GM23338 (cell line): Measurements from ENCODE around the gene LIMCH1. TPM values are rescaled to one million over a fixed set of nuclear protein-coding genes. Genes with fewer than 3 reads are reported as not detected.

ENCODE experiments used
- ATAC-seq: fragments of 200-7000 bp; cut with Tn5 transposase; 3 replicates; pipeline ENCODE4 v1.9.1; 2020
- DNase-seq: peaks from one replicate; pipeline ENCODE4 v3.0.0-alpha.2; 2015; ENCODE audit warnings: low spot score
- H2AFZ ChIP-seq: fragments of 200-600 bp; sonication (generic); 2 replicates; pipeline ENCODE4 v1.8.0; 2016; ENCODE audit warnings: antibody characterized with exemption, mild to moderate bottlenecking, moderate library complexity
- H3F3A ChIP-seq: fragments of 200-600 bp; sonication (generic); replicated peaks from 2 replicates; pipeline ENCODE4 v1.8.0; 2017; ENCODE audit warnings: antibody characterized with exemption, mixed run types, low read depth
- H3K27ac ChIP-seq: fragments of 200-600 bp; sonication (generic); 2 replicates; pipeline ENCODE4 v1.6.1; 2016; ENCODE audit warnings: low read depth
- H3K27me3 ChIP-seq: fragments of 200-600 bp; sonication (generic); 2 replicates; pipeline ENCODE4 v1.8.0; 2016; ENCODE audit warnings: mild to moderate bottlenecking, mixed run types, moderate library complexity; ENCODE audit not compliant: insufficient read depth
- H3K36me3 ChIP-seq: fragments of 200-600 bp; sonication (generic); 2 replicates; pipeline ENCODE4 v1.8.0; 2016; ENCODE audit warnings: mild to moderate bottlenecking; ENCODE audit not compliant: insufficient read depth
- H3K4me1 ChIP-seq: fragments of 200-600 bp; sonication (generic); 2 replicates; pipeline ENCODE4 v1.8.0; 2016; ENCODE audit warnings: mild to moderate bottlenecking, moderate library complexity; ENCODE audit not compliant: insufficient read depth
- H3K4me2 ChIP-seq: fragments of 200-600 bp; sonication (generic); 2 replicates; pipeline ENCODE4 v1.7.1; 2017; ENCODE audit warnings: mixed run types
- H3K4me3 ChIP-seq: fragments of 200-600 bp; sonication (generic); 2 replicates; pipeline ENCODE4 v1.6.1; 2016; ENCODE audit warnings: mixed run types
- H3K79me2 ChIP-seq: fragments of 200-600 bp; sonication (generic); replicated peaks from 2 replicates; pipeline ENCODE4 v1.8.0; 2017; ENCODE audit warnings: mild to moderate bottlenecking; ENCODE audit not compliant: insufficient read depth
- H3K9me2 ChIP-seq: fragments of 200-600 bp; sonication (generic); 2 replicates; pipeline ENCODE4 v1.8.0; 2017; ENCODE audit not compliant: insufficient read depth
- H4K20me1 ChIP-seq: fragments of 200-600 bp; sonication (generic); replicated peaks from 2 replicates; pipeline ENCODE4 v1.8.0; 2017; ENCODE audit warnings: mild to moderate bottlenecking; ENCODE audit not compliant: insufficient read depth
- H3K27ac Mint-ChIP-seq: 2 replicates; pipeline ENCODE4 v1.8.0; 2020; ENCODE audit warnings: inconsistent platforms, mild to moderate bottlenecking, moderate library complexity, mixed read lengths
- H3K27me3 Mint-ChIP-seq: 3 replicates; pipeline ENCODE4 v1.8.0; 2022; ENCODE audit warnings: low read depth, mild to moderate bottlenecking, moderate library complexity, mixed read lengths, inconsistent platforms; ENCODE audit not compliant: insufficient read depth, poor library complexity
- H3K36me3 Mint-ChIP-seq: 3 replicates; pipeline ENCODE4 v1.8.0; 2021; ENCODE audit warnings: low read depth, mild to moderate bottlenecking, inconsistent platforms, moderate library complexity, mixed read lengths
- H3K4me1 Mint-ChIP-seq: 3 replicates; pipeline ENCODE4 v1.8.0; 2020; ENCODE audit warnings: mild to moderate bottlenecking, inconsistent platforms, mixed read lengths
- H3K4me3 Mint-ChIP-seq: 3 replicates; pipeline ENCODE4 v1.8.0; 2021; ENCODE audit warnings: moderate library complexity, mild to moderate bottlenecking, inconsistent platforms, mixed read lengths
- H3K9me3 Mint-ChIP-seq: 3 replicates; pipeline ENCODE4 v1.8.0; 2020; ENCODE audit warnings: moderate library complexity, mild to moderate bottlenecking, inconsistent platforms, mixed read lengths
- CTCF ChIP-seq, 2 experiments: fragments of 200-600 bp in 1 of 2; sonication (generic) in 1 of 2; conservative IDR thresholded peaks; 2 replicates each; pipeline versions ENCODE4 v1.5.1 to v1.6.1; 2016 to 2017; ENCODE audit warnings: antibody characterized with exemption in 2 of 2, low read depth in 2 of 2, mild to moderate bottlenecking in 2 of 2, moderate library complexity in 1 of 2
- ETS1 ChIP-seq: IDR thresholded peaks from 2 replicates; pipeline ENCODE4 v1.6.1; 2016; ENCODE audit warnings: antibody characterized with exemption
- EZH2 ChIP-seq: fragments of 200-600 bp; sonication (generic); IDR thresholded peaks from one replicate; pipeline ENCODE4 v1.8.0; 2017; ENCODE audit warnings: antibody characterized with exemption, mild to moderate bottlenecking, low read depth; ENCODE audit not compliant: unreplicated experiment
- EZH2phosphoT487 ChIP-seq: fragments of 200-600 bp; sonication (generic); IDR thresholded peaks from one replicate; pipeline ENCODE4 v1.8.1; 2018; ENCODE audit warnings: antibody characterized with exemption; ENCODE audit not compliant: unreplicated experiment
- JUNB ChIP-seq: IDR thresholded peaks from one replicate; pipeline ENCODE4 v1.6.1; 2016; ENCODE audit warnings: antibody characterized with exemption; ENCODE audit not compliant: unreplicated experiment
- NANOG ChIP-seq: IDR thresholded peaks from 2 replicates; pipeline ENCODE4 v1.6.1; 2016; ENCODE audit warnings: antibody characterized with exemption, borderline replicate concordance
- POLR2AphosphoS5 ChIP-seq: IDR thresholded peaks from 2 replicates; pipeline ENCODE4 v1.6.1; 2016; ENCODE audit warnings: antibody characterized with exemption, low read depth
- REST ChIP-seq: IDR thresholded peaks from one replicate; pipeline ENCODE4 v1.6.1; 2018; ENCODE audit warnings: antibody characterized with exemption; ENCODE audit not compliant: unreplicated experiment
- ZNF114 ChIP-seq: fragments of 250-450 bp; sonication (Bioruptor Pico); IDR thresholded peaks from 2 replicates; pipeline ENCODE4 v1.5.0; 2020; ENCODE audit warnings: mild to moderate bottlenecking, moderate library complexity
- ZNF331 ChIP-seq: fragments of 250-450 bp; sonication (Bioruptor Pico); IDR thresholded peaks from 2 replicates; pipeline ENCODE4 v1.5.0; 2020; ENCODE audit warnings: low read depth, mild to moderate bottlenecking, moderate library complexity
- polyA plus RNA-seq: library from polyadenylated mRNA; unstranded; fragments of >200 nt; fragmentation: Nextera tagmentation; extraction: Ambion mirVana; gene quantifications from 2 replicates; pipeline ENCODE4 v1.2.1, GENCODE V29; 2016
- total RNA-seq: library from RNA; depleted of rRNA; stranded (reverse); fragments of >200 nt; shearing (Covaris generic); gene quantifications from 2 replicates; pipeline ENCODE4 v1.2.3, GENCODE V29; 2014

Gene LIMCH1
- total and polyA plus RNA-seq, 2 experiments from 2014 or later, result 1.5 TPM

- DNase-seq (no peak), ATAC-seq (no peak)
- peaks cover 9% of the 10 kb centered on the region for H3K4me1 Mint-ChIP-seq
- no peak overlapping the region for H3K4me2 ChIP-seq
- no peaks in the 10 kb centered on the region; the same call in 1 of the 2 replicates for H3K27me3 ChIP-seq
- H2AFZ ChIP-seq, result no peak overlapping the region
- peaks cover 6% of the 10 kb centered on the region; the same call in 1 of the 2 replicates for H3K4me1 ChIP-seq
- no peak overlapping the region for H3K4me3 ChIP-seq
- no peaks in the 10 kb centered on the region for H3K36me3 Mint-ChIP-seq
- TF ChIP-seq CTCF (conservative IDR thresholded peaks at IDR 0.05; ENCODE audit: low read depth in 2 of 2) (no peak), REST (no peak), POLR2AphosphoS5 (no peak), EZH2phosphoT487 (no peak), JUNB (no peak), EZH2 (no peak), ZNF331 (CRISPR knock-in tag) (no peak)
- no peaks in the 10 kb centered on the region; the same call in 1 of the 2 replicates for H3K9me2 ChIP-seq
- no peaks in the 10 kb centered on the region for H3K79me2 ChIP-seq
- H3F3A ChIP-seq, result no peaks in the 10 kb centered on the region
- no peaks in the 10 kb centered on the region for H3K9me3 Mint-ChIP-seq
- no peaks in the 10 kb centered on the region for H4K20me1 ChIP-seq
- H3K27ac Mint-ChIP-seq, result no peak overlapping the region
- no peak overlapping the region for H3K4me3 Mint-ChIP-seq
- H3K27ac ChIP-seq, result no peak overlapping the region
- no peaks in the 10 kb centered on the region for H3K36me3 ChIP-seq
- H3K27me3 Mint-ChIP-seq, result peaks cover 4% of the 10 kb centered on the region
Measured at GRCh38 chr4:41638866-41639265, 100.9 kb downstream of the LIMCH1 start.

- no peaks in the 10 kb centered on the region for H3K79me2 ChIP-seq
- no peak overlapping the region for H3K4me3 ChIP-seq
- no peaks in the 10 kb centered on the region; the same call in 1 of the 2 replicates for H3K27me3 ChIP-seq
- H3K9me3 Mint-ChIP-seq, result no peaks in the 10 kb centered on the region
- no peak overlapping the region for H2AFZ ChIP-seq
- peaks cover 5% of the 10 kb centered on the region for H3K27me3 Mint-ChIP-seq
- peaks cover 9% of the 10 kb centered on the region for H3K4me1 Mint-ChIP-seq
- no peaks in the 10 kb centered on the region for H3F3A ChIP-seq
- H4K20me1 ChIP-seq, result no peaks in the 10 kb centered on the region
- ATAC-seq, result no peak
- no peak overlapping the region for H3K27ac ChIP-seq
- DNase-seq, result no peak
- H3K9me2 ChIP-seq, result no peaks in the 10 kb centered on the region; the same call in 1 of the 2 replicates
- peaks cover 6% of the 10 kb centered on the region; the same call in 1 of the 2 replicates for H3K4me1 ChIP-seq
- no peaks in the 10 kb centered on the region for H3K36me3 ChIP-seq
- no peak overlapping the region for H3K27ac Mint-ChIP-seq
- no peaks in the 10 kb centered on the region for H3K36me3 Mint-ChIP-seq
- H3K4me3 Mint-ChIP-seq, result no peak overlapping the region
- no peak overlapping the region for H3K4me2 ChIP-seq
- TF ChIP-seq ZNF331 (CRISPR knock-in tag) (no peak), REST (no peak), NANOG (no peak), POLR2AphosphoS5 (no peak), ETS1 (no peak), ZNF114 (CRISPR knock-in tag) (no peak)
Measured at GRCh38 chr4:41639291-41639690, 101.3 kb downstream of the LIMCH1 start.
